ENCODE measurements around the gene RADX.

DNA sequence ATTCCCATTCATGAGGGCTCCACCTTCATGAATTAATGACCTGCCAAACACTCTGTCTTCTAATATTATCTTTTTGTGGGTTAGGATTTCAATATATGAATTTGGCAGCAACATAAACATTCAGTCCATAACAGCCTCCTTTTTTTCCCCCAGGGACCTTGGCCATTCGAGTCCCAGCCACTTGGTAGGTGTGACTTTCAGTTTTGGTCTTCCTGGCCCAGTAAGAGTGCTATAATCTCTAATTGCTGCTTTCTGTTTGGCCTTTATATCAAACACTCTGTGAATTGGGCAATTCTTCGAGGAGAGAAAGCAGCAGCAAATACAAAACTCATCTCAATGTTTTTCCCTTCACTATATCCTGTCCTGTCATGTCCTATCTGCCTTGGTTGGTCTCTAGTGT is 12.4 kb upstream of the RADX start:
- TF ChIP-seq TAF1 (IDR thresholded peaks at IDR 0.05; ENCODE audit: borderline replicate concordance, insufficient read depth, low read length) = no peak
- TF ChIP-seq POLR2AphosphoS5 (IDR thresholded peaks at IDR 0.05; ENCODE audit: low read depth, low read length) = no peak
- TF ChIP-seq, protein P1, sequence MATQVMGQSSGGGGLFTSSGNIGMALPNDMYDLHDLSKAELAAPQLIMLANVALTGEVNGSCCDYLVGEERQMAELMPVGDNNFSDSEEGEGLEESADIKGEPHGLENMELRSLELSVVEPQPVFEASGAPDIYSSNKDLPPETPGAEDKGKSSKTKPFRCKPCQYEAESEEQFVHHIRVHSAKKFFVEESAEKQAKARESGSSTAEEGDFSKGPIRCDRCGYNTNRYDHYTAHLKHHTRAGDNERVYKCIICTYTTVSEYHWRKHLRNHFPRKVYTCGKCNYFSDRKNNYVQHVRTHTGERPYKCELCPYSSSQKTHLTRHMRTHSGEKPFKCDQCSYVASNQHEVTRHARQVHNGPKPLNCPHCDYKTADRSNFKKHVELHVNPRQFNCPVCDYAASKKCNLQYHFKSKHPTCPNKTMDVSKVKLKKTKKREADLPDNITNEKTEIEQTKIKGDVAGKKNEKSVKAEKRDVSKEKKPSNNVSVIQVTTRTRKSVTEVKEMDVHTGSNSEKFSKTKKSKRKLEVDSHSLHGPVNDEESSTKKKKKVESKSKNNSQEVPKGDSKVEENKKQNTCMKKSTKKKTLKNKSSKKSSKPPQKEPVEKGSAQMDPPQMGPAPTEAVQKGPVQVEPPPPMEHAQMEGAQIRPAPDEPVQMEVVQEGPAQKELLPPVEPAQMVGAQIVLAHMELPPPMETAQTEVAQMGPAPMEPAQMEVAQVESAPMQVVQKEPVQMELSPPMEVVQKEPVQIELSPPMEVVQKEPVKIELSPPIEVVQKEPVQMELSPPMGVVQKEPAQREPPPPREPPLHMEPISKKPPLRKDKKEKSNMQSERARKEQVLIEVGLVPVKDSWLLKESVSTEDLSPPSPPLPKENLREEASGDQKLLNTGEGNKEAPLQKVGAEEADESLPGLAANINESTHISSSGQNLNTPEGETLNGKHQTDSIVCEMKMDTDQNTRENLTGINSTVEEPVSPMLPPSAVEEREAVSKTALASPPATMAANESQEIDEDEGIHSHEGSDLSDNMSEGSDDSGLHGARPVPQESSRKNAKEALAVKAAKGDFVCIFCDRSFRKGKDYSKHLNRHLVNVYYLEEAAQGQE (IDR thresholded peaks at IDR 0.05; ENCODE audit: insufficient read depth in 1 of 2, low read depth in 2 of 2, low read length in 2 of 2) = no peak
- TF ChIP-seq FOXP2 (optimal IDR thresholded peaks at IDR 0.05; ENCODE audit: borderline replicate concordance, extremely low read depth, extremely low read length, insufficient read depth) = no peak
- no peak for TF ChIP-seq SIN3A (IDR thresholded peaks at IDR 0.05; ENCODE audit: borderline replicate concordance, insufficient read depth, low read length)
